IMR-90 (cell line): ENCODE data around the gene NECTIN4. TPM values are rescaled to one million over a fixed set of nuclear protein-coding genes. Genes with fewer than 3 reads are reported as not detected.
A peak's percentile ranks its signal among the peaks of the same experiment; 100 is the strongest.

Experiments used
- ATAC-seq: fragments of 200-7000 bp; cut with Tn5 transposase; 2 replicates; pipeline ENCODE4 v1.9.1; 2020; ENCODE audit warnings: low read depth, mild to moderate bottlenecking, moderate library complexity
- BruUV-seq: library from RNA; stranded (reverse); fragments of 400-500 nt; replicated peaks from 2 replicates; lab custom pipeline; 2021; lab: Mats Ljungman, UMichigan
- CTCF ChIA-PET: fragments of 300-600 bp; formaldehyde crosslinking; extraction: SDS; loops from one replicate; lab custom pipeline; 2021; ENCODE audit warnings: antibody characterized with exemption; lab: Yijun Ruan, JAX
- POLR2A ChIA-PET: fragments of 300-600 bp; sonication (Branson Sonifier 250); formaldehyde crosslinking; loops from one replicate; lab custom pipeline; 2022; ENCODE audit warnings: antibody characterized with exemption; ENCODE audit not compliant: unreplicated experiment; lab: Charles Lee
- DNase-seq: peaks from one replicate; pipeline ENCODE4 v3.0.0; 2013
- H2AFZ ChIP-seq: replicated peaks from 2 replicates; pipeline ENCODE3; 2013; ENCODE audit warnings: low read length, mild to moderate bottlenecking; ENCODE audit not compliant: poor library complexity
- H2AK5ac ChIP-seq: 2 replicates; pipeline ENCODE4 v1.6.1; 2013; ENCODE audit warnings: low read depth, low read length, inconsistent platforms
- H2AK9ac ChIP-seq: replicated peaks from 2 replicates; pipeline ENCODE3; 2013; ENCODE audit warnings: mild to moderate bottlenecking, low read depth, low read length, moderate library complexity; ENCODE audit not compliant: poor library complexity
- H2BK120ac ChIP-seq: 2 replicates; pipeline ENCODE4 v1.6.1; 2013; ENCODE audit warnings: low read depth, low read length, inconsistent platforms
- H2BK15ac ChIP-seq: 3 replicates; pipeline ENCODE4 v1.6.1; 2013; ENCODE audit warnings: low read depth, low read length, inconsistent platforms
- H2BK20ac ChIP-seq: 2 replicates; pipeline ENCODE4 v1.6.1; 2013; ENCODE audit warnings: low read depth, mild to moderate bottlenecking, inconsistent platforms, low read length, moderate library complexity
- H2BK5ac ChIP-seq: 2 replicates; pipeline ENCODE4 v1.6.1; 2013; ENCODE audit warnings: mild to moderate bottlenecking, low read depth, low read length, inconsistent platforms; ENCODE audit not compliant: poor library complexity, severe bottlenecking
- H3K14ac ChIP-seq: replicated peaks from 2 replicates; pipeline ENCODE4 v1.6.1; 2013; ENCODE audit warnings: low read depth, low read length, inconsistent platforms
- H3K18ac ChIP-seq: 2 replicates; pipeline ENCODE4 v1.6.1; 2013; ENCODE audit warnings: low read depth, low read length, control low read depth
- H3K23ac ChIP-seq: 2 replicates; pipeline ENCODE4 v1.6.1; 2013; ENCODE audit warnings: low read depth, low read length, inconsistent platforms
- H3K27ac ChIP-seq: 2 replicates; pipeline ENCODE4 v1.5.1; 2013; ENCODE audit warnings: mild to moderate bottlenecking, control low read depth, low read length; ENCODE audit not compliant: insufficient read depth
- H3K27me3 ChIP-seq: 2 replicates; pipeline ENCODE4 v1.6.1; 2013; ENCODE audit warnings: low read length; ENCODE audit not compliant: control insufficient read depth, insufficient read depth
- H3K36me3 ChIP-seq: 2 replicates; pipeline ENCODE4 v1.6.1; 2013; ENCODE audit warnings: low read length, mixed read lengths; ENCODE audit not compliant: control insufficient read depth, insufficient read depth
- H3K4ac ChIP-seq: 2 replicates; pipeline ENCODE4 v1.6.1; 2013; ENCODE audit warnings: low read depth, low read length, inconsistent platforms
- H3K4me1 ChIP-seq: 2 replicates; pipeline ENCODE4 v1.6.1; 2013; ENCODE audit warnings: low read length, mixed read lengths; ENCODE audit not compliant: control insufficient read depth, insufficient read depth
- H3K4me2 ChIP-seq: 2 replicates; pipeline ENCODE4 v1.6.1; 2013; ENCODE audit warnings: low read depth, mild to moderate bottlenecking, control low read depth, low read length, moderate library complexity
- H3K4me3 ChIP-seq: 2 replicates; pipeline ENCODE4 v1.5.1; 2013; ENCODE audit warnings: low read depth, mild to moderate bottlenecking, control low read depth, low read length, moderate library complexity; ENCODE audit not compliant: insufficient read depth
- H3K56ac ChIP-seq: 2 replicates; pipeline ENCODE4 v1.6.1; 2013; ENCODE audit warnings: low read length, inconsistent platforms; ENCODE audit not compliant: insufficient read depth; ENCODE audit errors: extremely low read depth
- H3K79me1 ChIP-seq, 2 experiments: 2 replicates each; pipeline ENCODE4 v1.6.1; 2013; ENCODE audit warnings: low read length in 2 of 2, inconsistent platforms in 1 of 2, low read depth in 1 of 2
- H3K9ac ChIP-seq: 2 replicates; pipeline ENCODE4 v1.6.1; 2013; ENCODE audit warnings: low read depth, low read length, control low read depth
- H3K9me1 ChIP-seq: 2 replicates; pipeline ENCODE4 v1.6.1; 2013; ENCODE audit warnings: low read length, inconsistent platforms; ENCODE audit not compliant: insufficient read depth
- H3K9me3 ChIP-seq: 2 replicates; pipeline ENCODE4 v1.6.1; 2013; ENCODE audit warnings: low read length; ENCODE audit not compliant: control insufficient read depth, insufficient read depth
- H4K20me1 ChIP-seq: 2 replicates; pipeline ENCODE4 v1.6.1; 2013; ENCODE audit warnings: low read length, inconsistent platforms; ENCODE audit not compliant: insufficient read depth
- H4K5ac ChIP-seq: 2 replicates; pipeline ENCODE4 v1.6.1; 2013; ENCODE audit warnings: mild to moderate bottlenecking, low read depth, low read length, control low read depth
- H4K8ac ChIP-seq, 2 experiments: 2 replicates each; pipeline ENCODE4 v1.6.1; 2013; ENCODE audit warnings: low read depth in 2 of 2, low read length in 2 of 2, control low read depth in 1 of 2, inconsistent platforms in 1 of 2
- H4K91ac ChIP-seq: 2 replicates; pipeline ENCODE4 v1.6.1; 2013; ENCODE audit warnings: low read depth, low read length, inconsistent platforms; ENCODE audit not compliant: insufficient read depth
- BHLHE40 ChIP-seq: fragments of 150-350 bp; IDR thresholded peaks from 2 replicates; pipeline ENCODE4 v1.6.1; 2016; ENCODE audit warnings: mild to moderate bottlenecking, low read depth, low read length
- CEBPB ChIP-seq: IDR thresholded peaks from 2 replicates; pipeline ENCODE4 v1.6.1; 2012; ENCODE audit warnings: low read depth, low read length, improper control_type of control experiment
- CHD1 ChIP-seq: IDR thresholded peaks from 2 replicates; pipeline ENCODE4 v1.6.1; 2012; ENCODE audit warnings: low read depth, low read length, improper control_type of control experiment
- CTCF ChIP-seq: conservative IDR thresholded peaks from 2 replicates; pipeline ENCODE4 v1.5.1; 2012; ENCODE audit warnings: mild to moderate bottlenecking, low read depth, low read length, improper control_type of control experiment
- ELK1 ChIP-seq: fragments of 150-350 bp; IDR thresholded peaks from 2 replicates; pipeline ENCODE4 v1.6.1; 2016; ENCODE audit warnings: low read depth, mild to moderate bottlenecking, low read length, moderate library complexity, borderline replicate concordance
- FOS ChIP-seq: fragments of 150-350 bp; IDR thresholded peaks from 2 replicates; pipeline ENCODE4 v1.6.1; 2016; ENCODE audit warnings: low read depth, low read length
- MAFK ChIP-seq: IDR thresholded peaks from 2 replicates; pipeline ENCODE4 v1.6.1; 2012; ENCODE audit warnings: low read depth, low read length, improper control_type of control experiment
- MAZ ChIP-seq: IDR thresholded peaks from 2 replicates; pipeline ENCODE4 v1.6.1; 2012; ENCODE audit warnings: low read depth, mild to moderate bottlenecking, low read length, improper control_type of control experiment, moderate library complexity, borderline replicate concordance
- MXI1 ChIP-seq: IDR thresholded peaks from 2 replicates; pipeline ENCODE4 v1.6.1; 2012; ENCODE audit warnings: low read depth, mild to moderate bottlenecking, low read length, moderate library complexity, borderline replicate concordance
- NFE2L2 ChIP-seq: fragments of 150-350 bp; IDR thresholded peaks from 2 replicates; pipeline ENCODE4 v1.6.1; 2016; ENCODE audit warnings: low read depth, mild to moderate bottlenecking, low read length
- RAD21 ChIP-seq: IDR thresholded peaks from 2 replicates; pipeline ENCODE4 v1.6.1; 2012; ENCODE audit warnings: low read length, improper control_type of control experiment
- RCOR1 ChIP-seq: IDR thresholded peaks from 2 replicates; pipeline ENCODE4 v1.6.1; 2012; ENCODE audit warnings: mild to moderate bottlenecking, low read length, improper control_type of control experiment; ENCODE audit not compliant: insufficient replicate concordance
- RFX5 ChIP-seq: IDR thresholded peaks from 2 replicates; pipeline ENCODE4 v1.8.0; 2012; ENCODE audit warnings: low read depth, mild to moderate bottlenecking, low read length, moderate library complexity
- SMC3 ChIP-seq: fragments of 150-350 bp; IDR thresholded peaks from 2 replicates; pipeline ENCODE4 v1.6.1; 2016; ENCODE audit warnings: low read depth, mild to moderate bottlenecking, antibody characterized with exemption, low read length, moderate library complexity
- WGBS, 2 experiments: methylation state at CpG; one replicate each; pipeline versions ENCODE4 v1.1.5 to v1.1.7; 2013; ENCODE audit warnings: missing lambda C conversion rate in 2 of 2; ENCODE audit not compliant: insufficient read length in 1 of 2; ENCODE audit errors: extremely low coverage in 2 of 2; 5-methylcytosine and 5-hydroxymethylcytosine counted together
- dilution Hi-C: fragments of 300-500 bp; cut with HindIII; formaldehyde crosslinking; loops from one replicate; pipeline ENCODE4 v1.14.3; 2018; ENCODE audit warnings: low sequenced_read_pairs; ENCODE audit not compliant: unreplicated experiment
- in situ Hi-C: fragments of 300-500 bp; cut with MboI; formaldehyde crosslinking; loops from 3 replicates; pipeline ENCODE4 v1.14.3; 2019; ENCODE audit warnings: low sequenced_read_pairs, inconsistent platforms, mixed read lengths
- intact Hi-C: fragments of 100-400 bp; cut with micrococcal nuclease; formaldehyde crosslinking; loops from 2 replicates; pipeline ENCODE4 v1.10.0; 2022
- polyA plus RNA-seq, 3 experiments: library from polyadenylated mRNA; depleted of rRNA; stranded (reverse); fragments of >200 nt; gene quantifications; 2 replicates each; pipeline ENCODE4 v1.2.3, GENCODE V29; 2012; ENCODE audit warnings: low replicate concordance in 1 of 3
- total RNA-seq: library from RNA; depleted of rRNA; stranded (reverse); fragments of >200 nt; gene quantifications from 2 replicates; pipeline ENCODE4 v1.2.3, GENCODE V29; 2012

The NECTIN4 gene
- total and polyA plus RNA-seq, 2 of the 4 experiments (the other 2 are of a cell fraction), result 0.18 to 0.24 TPM

GRCh38 chr1:161115132-161115711, 25.9 kb upstream of the NECTIN4 start:
- no peaks in the 10 kb centered on the region for H3K27me3 ChIP-seq
- H4K20me1 ChIP-seq, result peaks cover 46% of the 10 kb centered on the region
- peak overlapping the region; percentile 18; the same call in 1 of the 2 replicates for H3K23ac ChIP-seq
- no peak overlapping the region for H4K91ac ChIP-seq
- ChIA-PET CTCF (interaction anchor here (0.6 kb wide), 1 partner anchor 124 kb away, joined by 3 read pairs; no protein-coding TSS in a partner anchor), POLR2A (no interaction called here)
- H2AK5ac ChIP-seq, result peak overlapping the region; percentile 15; the same call in 1 of the 2 replicates
- no peak overlapping the region for H4K5ac ChIP-seq
- intact Hi-C loops (no loop called here), in situ Hi-C loops (no loop called here), dilution Hi-C loops (no loop called here)
- H3K9me3 ChIP-seq, result no peaks in the 10 kb centered on the region
- BruUV-seq, result no TSS peak
- H3K4me2 ChIP-seq, result peak overlapping the region; percentile 42; the same call in 1 of the 2 replicates
- peaks cover 30% of the 10 kb centered on the region for H3K9me1 ChIP-seq
- DNase-seq (peak; percentile 94), ATAC-seq (no peak)
- no peak overlapping the region for H2BK15ac ChIP-seq
- no peak overlapping the region for H2BK120ac ChIP-seq
- peaks cover 16% of the 10 kb centered on the region for H3K4me1 ChIP-seq
- no peak overlapping the region for H3K18ac ChIP-seq
- H2AFZ ChIP-seq, result no peak overlapping the region
- peak overlapping the region; percentile 66 for H2BK5ac ChIP-seq
- 0 out of 4 replicates have a peak overlapping the region, but pooled peaks of 1 of the 2 experiments have one; percentile 36 for H4K8ac ChIP-seq
- H3K56ac ChIP-seq, result no peak overlapping the region
- WGBS, 2 experiments, result 85% methylated on average over 7 of the region's 12 CpGs; no CpG with 5 or more reads in 1 of the 2 experiments
- peaks cover 28 to 83% of the 10 kb centered on the region in 2 experiments for H3K79me1 ChIP-seq
- no peak overlapping the region for H3K9ac ChIP-seq
- H3K14ac ChIP-seq, result 0 out of 2 replicates have a peak overlapping the region, but pooled peaks have one; percentile 3
- H3K27ac ChIP-seq, result no peak overlapping the region
- H3K4ac ChIP-seq, result no peak overlapping the region
- no peak overlapping the region for H3K4me3 ChIP-seq
- H2AK9ac ChIP-seq, result peak overlapping the region; percentile 28
- H3K36me3 ChIP-seq, result peaks cover 7% of the 10 kb centered on the region
- H2BK20ac ChIP-seq, result no peak overlapping the region
- TF ChIP-seq CEBPB (peak; percentile 86), RAD21 (no peak), CTCF (no peak), ELK1 (no peak), BHLHE40 (0 out of 2 replicates have a peak, but pooled peaks have one; percentile 18), MXI1 (no peak), SMC3 (no peak), NFE2L2 (no peak), MAFK (no peak), CHD1 (no peak), FOS (0 out of 2 replicates have a peak, but pooled peaks have one; percentile 35), RCOR1 (no peak), MAZ (no peak), RFX5 (no peak)
